ENCODE data around the gene DENND1C.

- TF ChIP-seq CTCF (IDR thresholded peaks at IDR 0.05) (no peak), EZH2 (IDR thresholded peaks at IDR 0.05) (no peak), EZH2phosphoT487 (IDR thresholded peaks at IDR 0.05) (no peak)
Observed at GRCh38 chr19:6510618-6511017, 29.0 kb upstream of the DENND1C start.

All from neural progenitor cell (in vitro differentiated cells).